Measurements from ENCODE around the gene RPUSD2.
"Not testable (repeated sequence)": the region's sequence is repeated elsewhere in the genome, so short reads cannot be mapped to it uniquely, and the experiment has no call there.

Gene RPUSD2

GRCh38 chr15:40565333-40566238, 3.5 kb upstream of the RPUSD2 start:
- no peak for DNase-seq (ENCODE audit: low read depth, low spot score)

DNA sequence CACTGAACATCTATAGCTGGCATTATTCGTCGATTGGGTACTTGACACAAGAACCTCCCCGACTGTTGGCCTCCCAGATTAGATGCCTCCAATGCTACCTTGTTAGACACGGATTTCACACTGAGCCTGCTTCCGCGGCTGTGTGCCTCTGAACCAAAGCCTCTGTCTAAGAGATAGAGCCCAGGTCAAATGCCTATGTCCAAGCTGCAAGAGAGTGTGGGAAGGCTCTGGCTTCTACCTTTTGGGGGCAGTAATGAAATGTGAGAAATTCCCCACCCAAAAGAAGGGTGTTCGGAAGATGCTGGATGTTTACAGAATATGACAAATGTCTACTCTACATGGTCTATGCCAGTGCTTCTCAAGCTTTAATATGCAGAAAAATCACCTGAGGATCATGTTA, 2.0 kb upstream of the RPUSD2 start:
- DNase-seq (ENCODE audit: low read depth, low spot score), result no peak

DNA sequence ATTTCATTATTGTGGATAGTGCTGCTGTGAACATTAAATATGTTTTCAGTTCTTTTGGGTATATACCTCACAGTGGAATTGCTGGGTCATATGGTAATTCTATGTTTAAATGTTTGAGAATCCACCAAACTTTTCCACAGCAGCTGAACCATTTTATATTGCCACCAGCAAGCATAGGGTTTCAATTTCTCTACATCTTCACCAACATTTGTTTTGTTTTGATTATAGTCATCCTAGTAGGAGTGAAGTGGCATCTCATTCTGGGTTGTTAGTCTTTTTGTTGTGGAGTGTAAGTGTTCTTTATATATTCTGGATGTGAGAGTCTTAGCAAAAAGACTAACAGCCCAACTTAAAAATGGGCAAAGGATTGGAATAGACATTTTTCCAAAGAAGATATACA, 6.0 kb downstream of the RPUSD2 start:
- no peak for DNase-seq (ENCODE audit: low read depth, low spot score)

DNA sequence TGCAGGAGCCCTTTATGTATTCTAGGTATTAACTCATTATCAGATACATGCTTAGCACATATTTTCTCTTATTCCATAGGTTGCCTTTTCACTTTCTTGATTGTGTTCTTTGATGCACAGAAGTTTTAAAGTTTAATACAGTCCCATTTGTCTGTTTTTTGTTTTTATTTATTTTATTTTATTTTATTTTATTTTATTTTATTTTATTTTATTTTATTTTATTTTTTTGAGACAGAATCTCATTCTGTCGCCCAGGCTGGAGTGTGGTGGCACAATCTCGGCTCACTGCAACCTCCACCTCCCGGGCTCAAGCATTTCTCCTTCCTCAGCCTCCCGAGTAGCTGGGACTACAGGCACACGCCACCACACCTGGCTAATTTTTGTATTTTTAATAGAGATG, 7.8 kb downstream of the RPUSD2 start:
- not testable (repeated sequence) for DNase-seq (ENCODE audit: low read depth, low spot score)

GRCh38 chr15:40578892-40579291, 9.8 kb downstream of the RPUSD2 start:
- DNase-seq (ENCODE audit: low read depth, low spot score), result no peak

DNA sequence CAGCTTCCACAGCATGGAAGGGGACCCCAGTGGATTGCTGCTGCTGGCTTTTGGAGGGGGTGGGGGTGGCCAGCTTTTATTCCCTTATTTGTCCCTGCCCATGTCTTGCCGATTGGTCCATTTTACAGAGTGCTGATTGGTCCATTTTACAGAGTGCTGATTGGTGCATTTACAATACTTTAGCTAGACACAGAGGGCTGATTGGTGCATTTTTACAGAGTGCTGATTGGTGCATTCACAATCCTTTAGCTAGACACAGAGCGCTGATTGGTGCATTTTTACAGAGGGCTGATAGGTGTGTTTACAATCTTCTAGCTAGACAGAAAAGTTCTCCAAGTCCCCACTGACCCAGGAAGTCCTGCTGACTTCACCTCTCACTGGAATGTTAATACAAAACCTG, 12.7 kb downstream of the RPUSD2 start:
- not testable (repeated sequence) for DNase-seq (ENCODE audit: low read depth, low spot score)

DNA sequence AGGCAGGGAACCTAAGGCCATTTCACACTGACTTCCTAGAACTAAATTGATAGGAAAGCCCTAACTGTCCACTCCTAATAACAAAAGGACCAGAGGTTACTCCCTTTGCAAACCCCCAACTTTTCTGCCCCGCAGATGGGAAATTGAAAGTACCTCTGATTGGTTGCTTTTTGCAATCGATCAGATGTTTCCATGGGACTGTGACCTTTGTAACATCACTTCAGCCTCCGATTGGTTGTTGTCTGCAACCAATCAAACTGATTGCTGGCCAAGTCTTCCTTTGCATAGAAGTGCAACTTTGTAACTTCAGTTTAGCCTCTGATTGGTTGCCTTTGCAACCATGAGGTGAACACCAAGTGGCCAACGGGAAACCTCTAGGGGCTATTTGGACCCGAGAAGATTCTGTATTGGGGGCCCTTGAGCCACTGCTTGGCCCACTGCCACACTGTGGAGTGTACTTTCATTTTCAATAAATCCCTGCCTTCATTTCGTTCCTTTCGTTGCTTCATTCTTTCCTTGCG, 13.7 kb downstream of the RPUSD2 start:
- DNase-seq (ENCODE audit: low read depth, low spot score), result no peak

DNA sequence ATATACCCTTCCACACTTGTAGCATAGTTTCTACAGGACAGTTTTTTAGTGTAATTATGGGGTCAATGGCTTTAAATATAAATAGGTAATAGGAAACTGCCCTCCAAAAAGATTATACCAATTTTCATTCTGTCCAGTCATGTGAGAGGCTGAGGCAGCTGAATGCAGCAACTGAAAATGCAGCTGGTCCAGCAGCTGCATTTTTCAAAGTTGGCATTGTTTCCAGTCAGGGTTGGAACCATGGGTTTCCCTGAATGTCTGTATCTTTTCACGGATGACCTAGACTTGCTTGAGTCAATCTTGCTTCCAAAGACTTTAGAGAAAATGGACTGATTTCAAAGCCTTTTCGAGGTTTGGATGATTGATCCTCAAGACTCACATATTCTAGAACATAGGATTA, 15.1 kb downstream of the RPUSD2 start:
- DNase-seq (ENCODE audit: low read depth, low spot score), result no peak

DNA sequence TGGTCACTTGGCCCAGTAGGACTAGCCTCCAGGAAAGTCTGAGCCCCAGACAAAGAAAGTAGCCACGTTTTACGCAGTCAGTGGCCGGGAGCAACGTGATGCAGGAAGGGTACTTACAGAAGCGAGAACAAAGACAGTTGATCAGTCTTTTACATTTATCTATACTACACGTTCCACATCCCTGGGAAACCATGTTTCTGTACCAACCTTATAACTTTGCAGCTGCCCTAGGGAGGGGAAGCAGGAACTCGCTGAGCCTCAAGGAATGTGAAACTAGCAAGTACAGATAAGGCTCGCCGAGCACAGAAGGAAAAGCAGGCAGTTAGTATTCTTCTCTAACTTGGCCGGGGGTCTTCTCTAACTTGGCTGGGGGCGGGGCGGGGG, 21.6 kb downstream of the RPUSD2 start:
- DNase-seq (ENCODE audit: low read depth, low spot score), result no peak

- no peak for DNase-seq (ENCODE audit: low read depth, low spot score)
Measured at GRCh38 chr15:40591389-40591788, 22.3 kb downstream of the RPUSD2 start.

- DNase-seq (ENCODE audit: low read depth, low spot score), result no peak
Measured at GRCh38 chr15:40593165-40593564, 24.1 kb downstream of the RPUSD2 start.

DNA sequence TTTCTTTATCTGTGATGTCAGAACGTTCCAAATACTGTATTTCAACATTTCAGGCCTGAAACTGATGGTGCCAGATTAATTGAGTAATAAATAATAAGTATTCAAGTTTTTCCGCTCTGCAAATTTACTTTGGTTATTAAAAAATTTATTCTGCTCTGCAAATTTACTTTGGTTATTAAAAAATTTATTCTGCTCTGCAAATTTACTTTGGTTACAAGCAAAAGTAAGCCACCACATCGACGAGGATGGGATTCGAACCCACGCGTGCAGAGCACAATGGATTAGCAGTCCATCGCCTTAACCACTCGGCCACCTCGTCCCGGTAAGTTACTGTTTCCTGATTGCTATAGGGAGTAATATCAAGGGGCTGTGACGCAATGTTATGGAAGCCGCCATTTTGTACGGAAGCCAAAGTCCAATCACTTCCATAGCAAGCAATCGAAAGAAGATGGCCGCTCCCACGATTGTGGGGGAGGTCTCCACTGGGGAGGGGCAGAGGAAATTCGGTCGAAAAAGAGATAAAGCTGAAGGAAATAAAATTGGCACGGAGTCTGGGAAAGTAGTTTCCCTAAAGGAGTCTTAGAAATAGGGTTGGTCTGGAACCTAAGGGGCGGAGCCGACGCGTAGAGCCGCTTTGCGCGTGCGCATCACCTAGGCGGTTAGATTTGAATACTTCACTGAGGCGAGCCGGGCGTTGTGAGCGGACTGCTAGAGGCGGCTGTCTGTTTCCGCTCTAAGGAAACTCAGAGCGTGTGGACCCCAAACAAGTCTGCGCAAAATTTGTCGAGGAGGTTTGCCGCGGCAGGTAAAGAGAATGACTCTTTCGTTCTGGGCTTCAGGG, 24.7 kb downstream of the RPUSD2 start, which contains the start of gene KNL1:
Gene KNL1 (plus strand): TSS at position 662 of the 841 bp plus-strand sequence. CDS start 8,683 bp downstream, outside the sequence.
- DNase-seq (ENCODE audit: low read depth, low spot score), result peak; percentile 98

DNA sequence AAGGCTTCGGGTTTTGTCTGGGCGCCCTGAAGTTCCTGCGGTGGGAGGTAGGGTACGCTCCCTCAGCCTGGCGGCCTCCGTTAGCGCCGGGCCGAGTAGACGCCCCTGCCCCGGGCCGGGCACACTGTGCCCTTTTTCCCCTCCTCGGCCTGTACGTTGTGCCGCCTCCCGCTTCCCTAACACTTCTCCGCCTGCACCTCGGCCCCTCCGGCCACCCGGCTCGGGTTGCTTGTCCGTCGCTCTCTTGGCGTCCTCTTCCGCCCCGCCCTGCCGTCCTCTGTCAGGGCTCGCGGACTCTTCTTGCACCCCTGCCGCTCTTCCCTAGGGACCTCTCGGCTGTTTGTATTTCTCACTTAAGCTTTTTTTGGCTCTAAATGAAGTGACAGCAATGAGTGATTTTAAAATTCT, 25.3 kb downstream of the RPUSD2 start:
- DNase-seq (ENCODE audit: low read depth, low spot score), result no peak

DNA sequence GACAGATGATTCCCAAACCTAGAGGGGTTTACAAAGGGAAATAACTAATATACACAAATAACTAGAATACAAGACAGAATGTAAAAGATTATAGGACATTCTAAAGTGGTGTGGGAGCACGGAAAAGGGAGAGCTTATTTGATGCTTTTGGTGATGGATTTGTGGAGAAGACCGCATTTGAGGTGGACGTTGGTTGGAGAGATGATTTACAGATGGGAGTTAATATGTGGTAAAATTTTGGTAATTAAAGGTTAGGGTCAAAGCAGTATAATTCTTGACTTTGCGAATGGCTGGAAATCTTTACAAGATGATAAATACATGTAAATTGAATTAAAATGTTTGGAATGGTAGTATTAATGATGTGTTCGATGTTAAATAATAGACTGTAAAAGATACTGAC, 26.1 kb downstream of the RPUSD2 start:
- DNase-seq (ENCODE audit: low read depth, low spot score), result no peak

DNA sequence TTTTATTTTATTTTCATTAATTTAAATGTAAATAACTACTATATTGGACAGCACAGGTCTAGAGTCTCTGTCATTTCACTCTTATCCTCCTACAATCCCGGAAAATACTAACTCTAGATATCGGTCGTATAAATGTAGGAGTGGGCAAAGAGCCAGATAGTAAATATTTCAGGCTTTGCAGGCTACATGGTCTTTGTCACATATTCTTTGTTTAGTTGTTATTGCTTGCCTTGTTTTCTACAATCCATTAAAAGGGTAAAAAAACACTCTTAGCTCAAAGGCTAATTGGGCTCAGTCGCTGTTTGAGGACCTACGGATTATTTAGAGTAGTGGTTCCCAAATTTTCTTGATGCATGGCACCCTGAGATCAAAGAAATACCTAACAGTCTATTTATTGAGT, 26.7 kb downstream of the RPUSD2 start:
- DNase-seq (ENCODE audit: low read depth, low spot score), result no peak

GRCh38 chr15:40597024-40597423, 27.9 kb downstream of the RPUSD2 start:
- DNase-seq (ENCODE audit: low read depth, low spot score), result no peak

DNA sequence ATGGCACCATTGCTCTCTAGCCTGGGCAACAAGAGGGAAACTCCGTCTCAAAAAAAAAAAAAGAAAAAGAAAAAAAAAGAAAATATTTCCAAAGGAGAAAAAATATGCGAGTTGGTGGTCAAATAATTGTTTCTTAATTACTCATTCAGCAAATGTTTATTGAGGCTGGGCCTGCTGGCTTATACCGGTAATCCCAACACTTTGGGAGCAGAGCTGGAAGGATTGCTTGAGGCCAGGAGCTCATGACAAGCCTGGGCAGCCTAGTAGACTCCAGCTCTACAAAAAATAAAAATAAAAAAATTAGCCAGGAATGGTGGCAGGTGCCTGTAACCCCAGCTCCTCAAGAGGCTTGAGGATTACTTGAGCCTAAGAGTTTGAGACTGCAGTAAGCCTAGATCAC, 29.0 kb downstream of the RPUSD2 start:
- DNase-seq (ENCODE audit: low read depth, low spot score), result no peak

DNA sequence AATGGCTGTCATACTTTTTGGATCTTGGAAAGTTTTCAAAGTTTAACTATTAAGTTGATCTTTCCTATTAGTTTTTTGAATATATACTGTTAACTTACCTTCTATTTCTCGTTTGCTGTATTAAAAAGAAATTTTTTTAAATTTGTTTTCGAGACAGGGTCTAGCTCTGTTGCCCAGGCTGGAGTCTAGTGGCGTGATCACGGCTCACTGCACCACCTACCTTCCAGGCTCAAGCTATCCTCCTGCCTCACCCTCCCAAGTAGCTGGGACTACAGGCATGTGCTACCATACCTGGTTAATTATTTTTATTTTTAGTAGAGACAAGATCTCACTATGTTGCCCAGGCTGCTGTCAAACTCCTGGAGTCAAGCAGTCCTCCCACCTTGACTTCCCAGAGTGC, 29.6 kb downstream of the RPUSD2 start:
- no peak for DNase-seq (ENCODE audit: low read depth, low spot score)

DNA sequence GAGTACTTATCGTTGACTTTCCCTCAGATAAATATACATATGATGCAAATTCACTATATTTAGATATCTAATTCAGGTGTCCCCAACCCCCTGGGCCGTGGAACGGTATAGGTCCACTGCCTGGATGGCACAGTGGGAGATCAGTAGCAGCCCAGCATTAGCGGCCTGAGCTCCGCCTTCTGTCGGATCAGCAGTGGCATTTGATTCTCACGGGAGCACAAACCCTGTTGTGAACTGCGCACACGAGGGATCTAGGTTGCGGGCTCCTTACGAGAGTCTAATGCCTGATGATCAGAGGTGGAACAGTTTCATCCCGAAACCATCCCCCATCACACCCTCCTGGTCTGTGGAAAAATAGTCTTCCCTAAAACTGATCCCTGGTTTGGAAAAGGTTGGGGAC, 31.9 kb downstream of the RPUSD2 start:
- no peak for DNase-seq (ENCODE audit: low read depth, low spot score)

DNA sequence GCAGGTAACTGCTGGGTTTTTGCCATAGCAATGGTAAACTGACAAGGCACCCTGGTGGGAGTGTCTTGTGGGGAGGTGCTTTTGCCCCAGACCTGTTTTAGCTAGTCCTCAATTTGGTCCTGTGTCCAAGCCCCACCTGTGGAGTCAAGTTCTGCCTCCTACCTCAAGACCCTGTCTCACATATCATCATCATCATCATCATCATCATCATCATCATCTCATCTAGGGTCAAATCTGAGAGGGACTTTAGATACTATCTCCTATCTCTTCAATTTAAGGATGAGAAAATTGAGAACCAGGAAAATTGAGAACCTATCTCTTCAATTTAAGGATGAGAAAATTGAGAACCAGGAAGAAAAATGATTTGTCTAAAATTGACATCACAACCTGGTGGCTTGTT, 34.8 kb downstream of the RPUSD2 start:
- no peak for DNase-seq (ENCODE audit: low read depth, low spot score)

GRCh38 chr15:40613080-40613479, 44.0 kb downstream of the RPUSD2 start:
- DNase-seq (ENCODE audit: low read depth, low spot score), result no peak

- no peak for DNase-seq (ENCODE audit: low read depth, low spot score)
Measured at GRCh38 chr15:40618023-40618422, 48.9 kb downstream of the RPUSD2 start.

All from brain pericyte (primary cell).